NCI-H2029 treated with DMSO at 0.1 percent for 48 hours (cell line): ENCODE results near the gene CHRDL1.
"Not testable (repeated sequence)": the region's sequence is repeated elsewhere in the genome, so short reads cannot be mapped to it uniquely, and the experiment has no call there.

Source experiments
- DNase-seq: peaks from one replicate; lab custom pipeline; 2025; lab: John Stamatoyannopoulos, UW

CHRDL1 gene

GRCh38 chrX:110795645-110796406 is at the start of gene CHRDL1:
TSS of gene CHRDL1 (minus strand) at chrX:110795817. CDS start at chrX:110792181, 3,636 bp downstream.
- DNase-seq: no peak

- DNase-seq: no peak
Measured at GRCh38 chrX:110836982-110837381, 41.4 kb upstream of the CHRDL1 start.

- no peak for DNase-seq
Measured at GRCh38 chrX:110836451-110836850, 40.8 kb upstream of the CHRDL1 start.

GRCh38 chrX:110836001-110836400 is 40.4 kb upstream of the CHRDL1 start:
- DNase-seq: no peak

- no peak for DNase-seq
Measured at GRCh38 chrX:110825972-110826371, 30.4 kb upstream of the CHRDL1 start.

- not testable (repeated sequence) for DNase-seq
Measured at GRCh38 chrX:110816543-110816942, 20.9 kb upstream of the CHRDL1 start.

GRCh38 chrX:110806145-110806544 is 10.5 kb upstream of the CHRDL1 start:
- no peak for DNase-seq

- DNase-seq: no peak
Measured at GRCh38 chrX:110805303-110805702, 9.7 kb upstream of the CHRDL1 start.

GRCh38 chrX:110804446-110804845 is 8.8 kb upstream of the CHRDL1 start:
- DNase-seq: no peak

- DNase-seq: no peak
Measured at GRCh38 chrX:110803506-110803905, 7.9 kb upstream of the CHRDL1 start.

GRCh38 chrX:110796407-110796697 is 735 bp upstream of the CHRDL1 start:
- DNase-seq: no peak

- no peak for DNase-seq
Measured at GRCh38 chrX:110794601-110795000, 1.0 kb downstream of the CHRDL1 start.

- DNase-seq: no peak
Measured at GRCh38 chrX:110791071-110791470, 4.5 kb downstream of the CHRDL1 start.

GRCh38 chrX:110786486-110786885 is 9.1 kb downstream of the CHRDL1 start:
- DNase-seq: no peak

GRCh38 chrX:110759785-110760184 is 35.8 kb downstream of the CHRDL1 start:
- no peak for DNase-seq

- no peak for DNase-seq
Measured at GRCh38 chrX:110758781-110759422, 36.7 kb downstream of the CHRDL1 start.

GRCh38 chrX:110755611-110756010 is 40.0 kb downstream of the CHRDL1 start:
- no peak for DNase-seq

- DNase-seq: no peak
Measured at GRCh38 chrX:110755061-110755460, 40.6 kb downstream of the CHRDL1 start.

- DNase-seq: no peak
Measured at GRCh38 chrX:110750526-110751189, 45.0 kb downstream of the CHRDL1 start.

- no peak for DNase-seq
Measured at GRCh38 chrX:110748256-110748806, 47.3 kb downstream of the CHRDL1 start.

- no peak for DNase-seq
Measured at GRCh38 chrX:110746014-110746413, 49.6 kb downstream of the CHRDL1 start.

- DNase-seq: no peak
Measured at GRCh38 chrX:110745288-110745687, 50.3 kb downstream of the CHRDL1 start.
